ENCODE data around the gene PARP3. TPM values are rescaled to one million over a fixed set of nuclear protein-coding genes. Genes with fewer than 3 reads are reported as not detected.

The PARP3 gene
- total and polyA plus RNA-seq, 2 of the 8 experiments (the other 6 are each of a cell fraction or from before 2014, with no cell fraction given), result 1.3 to 1.6 TPM

DNA sequence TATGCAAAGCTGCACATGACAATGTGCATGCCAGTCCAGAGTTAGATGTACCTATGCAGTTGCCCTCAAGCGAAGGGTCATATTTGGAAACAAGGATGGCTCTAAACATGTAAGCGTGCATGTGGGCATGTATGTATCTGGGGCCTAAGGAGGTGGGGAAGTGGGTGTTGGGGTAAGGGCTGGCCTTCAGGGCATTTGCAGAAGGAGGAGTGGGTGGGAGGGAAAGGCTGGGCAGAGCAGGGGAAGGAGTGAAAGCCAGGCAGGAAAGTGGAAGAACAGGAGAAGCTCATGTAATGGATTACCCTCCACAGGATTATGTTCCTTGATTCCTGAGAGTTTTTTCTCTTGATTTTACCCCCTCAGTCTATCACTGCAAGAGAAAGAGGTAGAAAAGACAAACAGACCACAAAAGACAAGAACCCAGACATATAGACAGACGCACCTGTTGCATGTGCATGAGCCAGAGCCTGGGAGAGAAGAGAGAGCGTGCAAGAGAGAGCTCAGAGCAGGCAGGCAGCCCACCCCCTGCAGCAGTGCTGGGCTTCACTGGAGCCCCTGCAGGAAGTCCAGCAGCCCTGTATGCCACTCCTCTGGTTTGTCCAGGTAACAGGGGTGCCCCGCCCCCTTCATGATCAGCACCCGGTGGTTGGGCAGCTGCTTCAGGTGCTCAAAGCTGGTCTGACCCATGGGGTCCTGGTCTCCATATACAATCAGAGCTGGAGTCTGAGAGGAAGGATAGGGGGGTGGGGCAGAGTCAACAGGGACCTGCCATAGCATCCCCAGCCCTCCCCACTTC, 26.9 kb downstream of the PARP3 start:
- H2BK5ac ChIP-seq (ENCODE audit: low read depth, low read length), result peak overlapping the region; percentile 49
- H4K8ac ChIP-seq (ENCODE audit: extremely low read depth, insufficient read depth, low read length), result peak overlapping the region; percentile 90
- peak overlapping the region in 2 of 4 experiments; percentile 36 to 90; a peak in 5 of 8 replicates for H3K4me3 ChIP-seq (ENCODE audit: extremely low read depth in 1 of 4, insufficient read depth in 2 of 4, low read depth in 3 of 4, low read length in 4 of 4)
- no peak overlapping the region for H3K27ac ChIP-seq (ENCODE audit: low read depth, low read length)
- H2BK15ac ChIP-seq (ENCODE audit: low read length), result no peak overlapping the region; the same call in 1 of the 2 replicates
- peaks cover 0 to 9% (median 4%) of the 10 kb centered on the region in 4 experiments; a peak in 4 of 7 replicates for H3K27me3 ChIP-seq (replicated peaks in 1 of 4; ENCODE audit: control insufficient read depth in 3 of 4, extremely low read depth in 1 of 4, insufficient read depth in 3 of 4, low read length in 3 of 4)
- peak overlapping the region; percentile 91 for H4K5ac ChIP-seq (ENCODE audit: insufficient read length, low read depth, low read length)
- no peaks in the 10 kb centered on the region for H3K79me1 ChIP-seq (ENCODE audit: low read depth, low read length)
- peaks cover 0 to 5% of the 10 kb centered on the region in 2 experiments for H4K20me1 ChIP-seq (replicated peaks in 1 of 2; ENCODE audit: control insufficient read depth in 1 of 2, insufficient read depth in 2 of 2, low read length in 2 of 2)
- ChIA-PET POLR2A (ENCODE audit: partially characterized antibody) (interaction anchor here (0.8 to 29.3 kb wide), 14 partner anchors 10 to 1604 kb away, joined by 3 to 923 read pairs (median 4); partner anchors contain the start of genes ABHD14A, ABHD14B, ACY1 and DCAF1), CTCF (ENCODE audit: partially characterized antibody) (interaction anchor here (0.6 to 10.5 kb wide), 14 partner anchors 9 to 250 kb away, joined by 3 to 66 read pairs (median 5); partner anchors contain the start of genes ACY1, GPR62, PARP3 and RPL29)
- no peak overlapping the region for H3K56ac ChIP-seq (replicated peaks; ENCODE audit: insufficient read length, low read depth, low read length)
- 79% methylated on average over 6 of the region's 6 CpGs; no CpG with 5 or more reads in 1 of the 2 experiments for WGBS, 2 experiments (ENCODE audit: extremely low coverage in 1 of 2, insufficient coverage in 1 of 2, insufficient read length in 1 of 2, insufficient replicate concordance in 2 of 2, low coverage in 1 of 2, low lambda C conversion rate in 2 of 2, missing lambda C conversion rate in 1 of 2)
- H2AK5ac ChIP-seq (ENCODE audit: low read depth, low read length), result peak overlapping the region; percentile 46; the same call in 1 of the 2 replicates
- no peak overlapping the region for H3K14ac ChIP-seq (ENCODE audit: insufficient read length)
- H4K91ac ChIP-seq (replicated peaks; ENCODE audit: insufficient read length, low read length), result peak overlapping the region; percentile 96
- H3K4me2 ChIP-seq (ENCODE audit: insufficient read depth in 1 of 2, low read depth in 2 of 2, low read length in 2 of 2), result peak overlapping the region; percentile 85 to 90
- H3K36me3 ChIP-seq (ENCODE audit: control insufficient read depth in 2 of 4, insufficient read depth in 4 of 4, low read length in 3 of 4), result no peaks in the 10 kb centered on the region
- H3K79me2 ChIP-seq (ENCODE audit: control insufficient read depth in 1 of 2, insufficient read depth in 2 of 2, low read length in 2 of 2), result no peaks in the 10 kb centered on the region
- peak overlapping the region; percentile 24 for H2BK20ac ChIP-seq (ENCODE audit: low read length)
- peaks cover 12 to 43% (median 31%) of the 10 kb centered on the region in 4 experiments for H3K4me1 ChIP-seq (replicated peaks in 1 of 4; ENCODE audit: control insufficient read depth in 3 of 4, insufficient read depth in 4 of 4, low read length in 3 of 4)
- peaks cover 13% of the 10 kb centered on the region; the same call in 1 of the 2 replicates for H3K23me2 ChIP-seq (ENCODE audit: low read depth, low read length)
- H3K23ac ChIP-seq (ENCODE audit: insufficient read length), result no peak overlapping the region
- H3K9me3 ChIP-seq (ENCODE audit: insufficient read depth in 2 of 2, low read depth in 1 of 2, low read length in 1 of 2), result no peaks in the 10 kb centered on the region; a peak in 1 of 4 replicates
- H3K9ac ChIP-seq (replicated peaks in 1 of 4; ENCODE audit: extremely low read depth in 1 of 4, low read depth in 3 of 4, low read length in 3 of 4), result peak overlapping the region in 3 of 4 experiments; percentile 34 to 60 (median 55); a peak in 6 of 7 replicates
- no peak for TF ChIP-seq BACH1 (IDR thresholded peaks at IDR 0.05; ENCODE audit: low read length)
- no peak for TF ChIP-seq POU5F1 (IDR thresholded peaks at IDR 0.05; ENCODE audit: low read depth, low read length)
- peak overlapping the region; percentile 95 for H2BK12ac ChIP-seq (ENCODE audit: low read depth, low read length)
- FAIRE-seq, result no peak
- H2BK120ac ChIP-seq (replicated peaks; ENCODE audit: low read depth, low read length), result peak overlapping the region; percentile 45
- H2AFZ ChIP-seq (ENCODE audit: low read length), result no peak overlapping the region
- peak overlapping the region; percentile 98 for H3K18ac ChIP-seq (ENCODE audit: extremely low read depth, low read length)
- DNase-seq (ENCODE audit: low read depth in 1 of 2, low spot score in 2 of 2), result no peak
- H3K4ac ChIP-seq (replicated peaks; ENCODE audit: insufficient read length, low read depth, low read length), result peak overlapping the region; percentile 69
